Mesothelial cell of epicardium (in vitro differentiated cells): ENCODE data around the gene SHISA7. TPM values are rescaled to one million over a fixed set of nuclear protein-coding genes. Genes with fewer than 3 reads are reported as not detected.
"Not testable (repeated sequence)": the region's sequence is repeated elsewhere in the genome, so short reads cannot be mapped to it uniquely, and the experiment has no call there.

Source experiments
- DNase-seq, 2 experiments: peaks; one replicate each; pipeline ENCODE4 v3.0.0; 2021; ENCODE audit warnings: low spot score in 2 of 2; ENCODE audit not compliant: unreplicated experiment in 2 of 2
- H3K27ac Mint-ChIP-seq: 2 replicates; pipeline ENCODE4 v1.8.0; 2021; ENCODE audit warnings: mixed read lengths
- H3K27me3 Mint-ChIP-seq: 2 replicates; pipeline ENCODE4 v1.8.0; 2021; ENCODE audit warnings: low read depth, mixed read lengths
- H3K36me3 Mint-ChIP-seq: 2 replicates; pipeline ENCODE4 v1.8.0; 2021; ENCODE audit warnings: mixed read lengths
- H3K4me1 Mint-ChIP-seq: 2 replicates; pipeline ENCODE4 v1.8.0; 2021; ENCODE audit warnings: mixed read lengths
- H3K4me3 Mint-ChIP-seq: 2 replicates; pipeline ENCODE4 v1.8.0; 2021; ENCODE audit warnings: mild to moderate bottlenecking, moderate library complexity, mixed read lengths
- H3K9me3 Mint-ChIP-seq: 2 replicates; pipeline ENCODE4 v1.8.0; 2021; ENCODE audit warnings: mixed read lengths
- CTCF ChIP-seq: fragments of 200-600 bp; sonication (generic); IDR thresholded peaks from one replicate; pipeline ENCODE4 v1.5.0; 2021; ENCODE audit warnings: antibody characterized with exemption; ENCODE audit not compliant: unreplicated experiment
- total RNA-seq: library from RNA; stranded (reverse); gene quantifications from 3 replicates; pipeline ENCODE4 v1.2.1, GENCODE V29; 2021

The SHISA7 gene
- total RNA-seq, 1 donor from 2014 or later: 0.04 TPM

DNA sequence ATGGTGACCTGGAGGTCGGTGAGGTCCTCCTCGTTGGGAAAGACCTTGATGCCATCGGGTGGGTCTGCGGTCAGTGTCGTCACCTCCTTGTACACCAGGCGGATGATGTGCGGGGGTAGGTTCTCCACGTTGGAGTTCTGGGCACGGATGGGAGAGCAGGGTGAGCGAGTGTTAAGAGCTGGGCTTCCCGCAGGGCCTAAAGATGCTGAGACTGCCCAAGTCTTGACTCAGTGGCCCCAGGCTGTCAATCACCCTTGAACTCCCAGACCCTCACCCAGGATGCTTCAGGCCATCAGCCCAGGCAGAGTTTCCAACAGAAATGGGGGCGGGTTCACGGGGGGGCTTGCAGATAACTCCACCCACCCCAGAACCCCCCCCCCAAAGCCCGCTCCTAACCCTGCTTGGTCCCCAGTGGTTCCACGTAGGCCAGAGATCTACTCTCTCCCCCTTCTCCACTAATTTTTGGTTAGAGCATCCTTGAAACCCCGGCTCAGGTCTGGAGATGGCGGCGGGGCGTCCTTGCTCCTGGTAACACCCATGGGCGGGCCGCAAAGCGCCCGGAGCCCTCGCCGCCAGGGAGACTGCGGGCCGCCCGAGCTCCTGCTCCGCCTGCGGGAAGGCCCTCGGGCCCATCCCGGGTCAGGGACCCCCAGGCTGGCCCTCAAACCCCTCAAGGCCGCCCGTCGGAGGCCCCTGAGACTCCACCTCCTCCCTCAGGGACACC is 36.1 kb downstream of the SHISA7 start:
- no peak for TF ChIP-seq CTCF
- Mint-ChIP-seq H3K9me3 (peaks cover 9% of the 10 kb centered on the region), H3K36me3 (peaks cover 19% of the 10 kb centered on the region), H3K4me1 (peaks cover 20% of the 10 kb centered on the region), H3K27me3 (peaks cover 8% of the 10 kb centered on the region), H3K27ac (peak overlapping the region; percentile 67), H3K4me3 (peak overlapping the region; percentile 88)
- DNase-seq: no peak

- Mint-ChIP-seq H3K36me3 (peaks cover 22% of the 10 kb centered on the region), H3K27me3 (peaks cover 5% of the 10 kb centered on the region), H3K9me3 (peaks cover 9% of the 10 kb centered on the region), H3K4me1 (peaks cover 20% of the 10 kb centered on the region), H3K27ac (peak overlapping the region; percentile 67), H3K4me3 (peak overlapping the region; percentile 88)
- no peak for TF ChIP-seq CTCF
- DNase-seq: no peak
Measured at GRCh38 chr19:55406091-55406825, 36.8 kb downstream of the SHISA7 start.

- Mint-ChIP-seq H3K27ac (peak overlapping the region; percentile 51), H3K27me3 (peaks cover 3% of the 10 kb centered on the region), H3K4me1 (peaks cover 20% of the 10 kb centered on the region), H3K9me3 (peaks cover 9% of the 10 kb centered on the region), H3K36me3 (peaks cover 25% of the 10 kb centered on the region), H3K4me3 (peak overlapping the region; percentile 88)
- DNase-seq: no peak
- TF ChIP-seq CTCF: no peak
Measured at GRCh38 chr19:55405638-55406037, 37.5 kb downstream of the SHISA7 start.

GRCh38 chr19:55402509-55402908 is 40.6 kb downstream of the SHISA7 start:
- peaks cover 16% of the 10 kb centered on the region for H3K4me1 Mint-ChIP-seq
- DNase-seq: no peak
- H3K27me3 Mint-ChIP-seq: no peaks in the 10 kb centered on the region
- H3K27ac Mint-ChIP-seq: no peak overlapping the region
- H3K36me3 Mint-ChIP-seq: peaks cover 31% of the 10 kb centered on the region
- no peaks in the 10 kb centered on the region for H3K9me3 Mint-ChIP-seq
- no peak for TF ChIP-seq CTCF
- H3K4me3 Mint-ChIP-seq: no peak overlapping the region

DNA sequence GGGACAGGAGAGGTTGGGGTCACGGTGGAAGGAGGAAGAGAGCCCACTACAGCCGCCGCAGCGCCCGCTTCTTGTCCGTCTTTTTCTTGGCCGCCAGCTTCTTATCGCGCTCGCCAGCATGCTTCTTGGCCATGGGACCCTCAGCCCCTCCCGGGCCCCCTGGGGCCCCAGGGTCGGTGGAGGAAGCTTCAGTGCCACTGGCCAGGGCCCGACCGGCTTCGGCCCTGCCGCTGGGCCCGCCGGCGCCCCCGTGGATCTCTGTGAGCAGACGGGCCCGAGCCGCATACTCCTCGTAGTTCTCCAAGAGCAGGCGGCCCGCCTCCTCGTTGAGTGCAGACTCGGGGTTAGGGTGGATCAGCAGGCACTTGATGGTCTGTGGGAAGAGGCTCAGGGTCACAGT is 41.7 kb downstream of the SHISA7 start:
- H3K9me3 Mint-ChIP-seq, DNase-seq, H3K27ac Mint-ChIP-seq, H3K4me1 Mint-ChIP-seq, H3K27me3 Mint-ChIP-seq, H3K4me3 Mint-ChIP-seq: not testable (repeated sequence)
- peaks cover 31% of the 10 kb centered on the region for H3K36me3 Mint-ChIP-seq
